Measurements from ENCODE around the gene TUBB1.

The TUBB1 gene

DNA sequence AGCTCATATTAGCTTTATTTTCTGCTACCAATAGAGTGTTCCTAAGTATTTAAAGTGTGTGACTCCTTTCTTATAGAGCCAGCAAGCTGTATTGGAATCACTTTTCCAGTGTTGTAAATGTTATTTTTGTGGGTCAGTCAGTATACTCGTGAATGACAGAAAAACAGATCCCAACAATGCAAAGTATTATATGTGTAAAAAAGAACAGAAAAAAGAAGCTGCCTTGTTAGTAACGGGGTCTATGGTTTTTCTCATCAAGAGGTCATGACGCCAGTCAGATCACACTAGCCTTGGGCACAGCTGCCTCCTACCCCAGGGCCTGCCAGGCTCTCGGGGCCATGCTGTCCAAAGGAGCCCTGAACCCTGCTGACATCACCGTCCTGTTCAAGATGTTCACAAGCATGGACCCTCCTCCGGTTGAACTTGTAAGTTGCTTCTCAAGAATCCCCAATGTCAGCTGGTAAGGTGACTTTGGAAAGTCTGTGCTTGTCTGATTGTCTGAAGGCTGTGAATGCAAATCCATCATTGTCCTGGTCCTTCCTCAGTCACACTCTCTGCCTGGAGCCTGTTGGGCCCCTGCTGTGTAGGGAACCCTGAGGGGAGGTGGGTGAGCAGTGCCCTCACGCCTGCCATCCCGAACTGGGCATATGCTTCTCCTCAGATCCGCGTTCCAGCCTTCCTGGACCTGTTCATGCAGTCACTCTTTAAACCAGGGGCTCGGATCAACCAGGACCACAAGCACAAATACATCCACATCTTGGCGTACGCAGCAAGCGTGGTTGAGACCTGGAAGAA lies 28.4 kb upstream of the TUBB1 start:
- no peak for DNase-seq

GRCh38 chr20:58991715-58992114 lies 27.5 kb upstream of the TUBB1 start:
- DNase-seq, result no peak

- no peak for DNase-seq
Measured at GRCh38 chr20:58992911-58993310, 26.3 kb upstream of the TUBB1 start.

DNA sequence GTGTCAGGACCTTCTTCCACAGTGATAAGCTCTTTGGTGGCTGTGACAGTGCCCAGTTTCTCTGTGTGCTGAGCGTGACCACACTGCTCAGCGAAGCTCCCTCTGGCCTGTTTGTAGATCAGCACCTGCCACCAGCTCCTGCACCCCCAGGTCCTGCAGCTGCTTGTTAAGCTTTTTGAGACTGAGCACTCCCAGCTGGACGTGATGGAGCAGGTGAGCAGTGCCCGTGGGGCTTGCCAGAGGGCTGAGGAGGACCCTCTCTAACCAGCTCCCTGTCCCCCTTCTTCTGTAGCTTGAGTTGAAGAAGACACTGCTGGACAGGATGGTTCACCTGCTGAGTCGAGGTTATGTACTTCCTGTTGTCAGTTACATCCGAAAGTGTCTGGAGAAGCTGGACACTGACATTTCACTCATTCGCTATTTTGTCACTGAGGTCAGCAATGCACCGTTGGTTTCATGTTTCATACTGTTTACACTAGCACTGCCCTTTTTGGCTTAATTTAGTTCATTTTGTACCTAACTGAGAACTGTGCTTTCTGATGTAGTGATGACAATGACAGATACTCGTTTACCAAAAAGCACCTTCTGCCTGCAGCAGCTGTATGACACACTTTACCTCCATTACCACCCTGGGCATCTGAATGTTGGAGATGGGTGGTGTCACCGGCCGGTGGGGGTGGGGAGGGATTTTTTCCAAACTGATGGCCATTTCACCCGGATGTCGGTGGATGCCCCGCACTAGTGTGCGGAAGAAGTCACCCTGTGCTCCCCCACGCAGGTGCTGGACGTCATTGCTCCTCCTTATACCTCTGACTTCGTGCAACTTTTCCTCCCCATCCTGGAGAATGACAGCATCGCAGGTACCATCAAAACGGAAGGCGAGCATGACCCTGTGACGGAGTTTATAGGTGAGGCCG lies 25.6 kb upstream of the TUBB1 start:
- no peak for DNase-seq

- DNase-seq, result no peak
Measured at GRCh38 chr20:58994390-58995159, 24.7 kb upstream of the TUBB1 start.

- DNase-seq, result no peak
Measured at GRCh38 chr20:58995461-58996225, 23.6 kb upstream of the TUBB1 start.

GRCh38 chr20:58996226-58996611 lies 23.0 kb upstream of the TUBB1 start:
- no peak for DNase-seq

DNA sequence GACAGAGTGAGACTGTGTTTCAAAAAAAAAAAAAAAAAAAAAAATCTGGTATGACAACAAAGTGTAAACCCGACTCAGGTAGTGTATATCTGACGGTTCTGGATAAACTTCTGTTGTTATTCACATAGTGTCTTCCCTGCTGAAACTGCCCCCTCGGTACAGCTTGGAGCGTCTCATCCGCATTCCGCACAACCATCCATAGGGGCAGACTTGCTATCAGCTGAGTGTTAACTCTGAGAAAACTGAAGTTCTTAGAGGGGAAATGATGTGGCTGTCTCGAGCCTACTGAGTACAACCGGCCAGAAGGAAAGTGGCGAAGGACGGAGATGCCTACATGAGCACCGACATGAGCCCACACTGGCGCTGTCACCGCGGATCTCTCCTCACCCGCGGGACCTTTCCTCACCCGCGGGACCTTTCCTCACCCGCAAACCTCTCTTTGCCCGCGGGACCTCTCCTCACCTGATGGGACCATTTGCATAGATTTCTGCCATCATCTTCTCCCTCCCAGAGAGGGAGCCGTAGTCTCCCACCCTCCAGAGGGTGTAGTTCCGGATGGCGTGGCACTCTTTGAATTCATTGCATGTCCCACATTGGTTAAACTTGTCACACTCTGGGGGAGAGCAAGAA lies 22.0 kb upstream of the TUBB1 start:
- DNase-seq, result no peak

- DNase-seq, result no peak
Measured at GRCh38 chr20:58998656-58999055, 20.6 kb upstream of the TUBB1 start.

DNA sequence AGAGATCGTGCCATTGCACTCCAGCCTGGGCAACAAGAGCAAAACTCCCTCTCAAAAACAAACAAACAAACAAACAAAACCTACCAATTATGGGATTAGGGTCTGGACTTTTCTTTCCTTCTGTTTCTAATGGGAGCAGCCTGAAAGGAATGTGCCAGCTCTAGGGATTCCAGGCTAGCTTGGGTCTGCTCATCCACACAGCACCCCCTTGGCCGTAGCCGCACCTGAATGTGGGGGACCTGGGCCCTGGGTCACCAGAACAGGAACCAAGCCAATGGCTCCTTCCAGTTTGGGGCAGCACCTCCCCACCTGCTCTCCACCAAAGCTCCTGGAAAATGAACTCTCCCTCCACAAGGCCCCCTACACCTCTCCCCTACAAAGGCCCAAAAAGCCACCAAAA lies 18.9 kb upstream of the TUBB1 start:
- no peak for DNase-seq

- DNase-seq, result no peak
Measured at GRCh38 chr20:59001068-59001448, 18.2 kb upstream of the TUBB1 start.

DNA sequence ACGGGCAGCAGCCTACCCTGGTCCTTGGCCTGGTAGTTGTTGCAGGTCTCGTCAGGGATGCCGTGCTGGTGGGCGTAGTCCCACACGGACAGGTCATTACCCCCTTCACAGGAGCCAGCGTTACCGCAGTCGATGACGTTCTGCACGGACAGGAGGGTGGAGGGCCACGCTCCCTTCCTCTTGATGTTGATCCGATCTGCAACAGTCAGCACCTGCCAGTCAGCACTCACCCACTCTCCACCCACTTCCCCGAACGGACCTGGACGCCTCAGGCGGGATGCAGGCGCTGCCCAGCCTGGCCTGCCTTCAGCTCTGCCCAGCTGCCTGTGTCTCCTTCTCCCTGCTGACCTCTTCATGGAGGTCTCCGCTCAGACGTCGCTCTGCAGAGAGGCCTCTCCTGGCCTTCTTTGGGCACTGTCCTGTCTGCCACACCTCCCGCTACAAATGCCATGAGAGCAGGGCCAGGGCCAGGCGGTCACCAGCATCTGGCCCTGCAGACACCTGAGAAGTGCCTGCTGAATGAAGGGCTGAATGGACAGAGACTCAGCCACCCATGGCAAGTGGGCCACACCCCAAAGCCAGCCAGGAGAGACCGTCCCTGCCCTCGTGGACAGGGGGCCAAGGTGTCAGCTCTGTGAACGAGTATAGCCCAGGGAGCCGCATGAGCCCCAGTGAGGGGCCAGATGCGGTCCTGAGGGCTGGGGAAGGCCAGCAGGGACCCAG lies 17.6 kb upstream of the TUBB1 start:
- no peak for DNase-seq

- DNase-seq, result no peak
Measured at GRCh38 chr20:59002388-59002787, 16.8 kb upstream of the TUBB1 start.

DNA sequence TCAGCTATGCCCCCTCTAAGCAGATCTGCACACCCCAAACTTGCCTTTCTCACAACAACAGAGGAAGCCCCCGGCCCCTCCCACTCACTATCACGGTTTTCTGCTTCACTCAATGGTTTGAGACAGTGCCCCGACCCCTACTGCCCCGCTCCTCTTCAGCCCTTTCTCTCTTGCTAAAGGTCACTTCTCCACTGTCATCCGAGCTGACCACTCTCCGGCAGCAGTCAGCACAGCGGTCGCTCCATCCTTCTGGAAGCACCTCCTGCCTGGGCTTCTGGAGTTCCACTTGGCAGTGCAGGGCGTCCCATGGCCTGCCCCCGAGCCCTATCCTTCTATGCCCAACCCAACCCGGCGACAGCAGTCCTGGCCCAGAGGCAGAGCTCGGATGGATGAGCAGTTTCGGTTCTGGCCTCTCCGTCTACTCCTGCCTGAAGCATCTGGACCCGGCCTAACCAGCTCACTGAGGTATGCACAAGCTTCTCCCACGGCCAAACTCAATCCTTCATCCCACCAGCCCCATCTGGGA lies 16.3 kb upstream of the TUBB1 start:
- no peak for DNase-seq

- no peak for DNase-seq
Measured at GRCh38 chr20:59003836-59004492, 15.3 kb upstream of the TUBB1 start.

DNA sequence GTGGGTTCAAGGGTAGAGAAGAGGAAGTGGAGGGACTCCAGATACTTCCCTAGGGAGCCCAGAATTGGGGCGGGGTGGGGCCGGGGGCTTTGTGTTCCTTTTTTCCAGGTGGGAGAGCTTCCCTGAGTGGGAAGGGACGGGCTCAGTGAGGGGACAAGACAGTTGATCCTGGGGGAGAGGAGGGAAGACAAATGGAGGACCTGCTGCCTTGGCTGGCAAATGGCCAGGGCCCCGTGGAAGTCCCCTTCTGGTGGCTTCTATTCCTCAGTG lies 14.8 kb upstream of the TUBB1 start:
- no peak for DNase-seq

DNA sequence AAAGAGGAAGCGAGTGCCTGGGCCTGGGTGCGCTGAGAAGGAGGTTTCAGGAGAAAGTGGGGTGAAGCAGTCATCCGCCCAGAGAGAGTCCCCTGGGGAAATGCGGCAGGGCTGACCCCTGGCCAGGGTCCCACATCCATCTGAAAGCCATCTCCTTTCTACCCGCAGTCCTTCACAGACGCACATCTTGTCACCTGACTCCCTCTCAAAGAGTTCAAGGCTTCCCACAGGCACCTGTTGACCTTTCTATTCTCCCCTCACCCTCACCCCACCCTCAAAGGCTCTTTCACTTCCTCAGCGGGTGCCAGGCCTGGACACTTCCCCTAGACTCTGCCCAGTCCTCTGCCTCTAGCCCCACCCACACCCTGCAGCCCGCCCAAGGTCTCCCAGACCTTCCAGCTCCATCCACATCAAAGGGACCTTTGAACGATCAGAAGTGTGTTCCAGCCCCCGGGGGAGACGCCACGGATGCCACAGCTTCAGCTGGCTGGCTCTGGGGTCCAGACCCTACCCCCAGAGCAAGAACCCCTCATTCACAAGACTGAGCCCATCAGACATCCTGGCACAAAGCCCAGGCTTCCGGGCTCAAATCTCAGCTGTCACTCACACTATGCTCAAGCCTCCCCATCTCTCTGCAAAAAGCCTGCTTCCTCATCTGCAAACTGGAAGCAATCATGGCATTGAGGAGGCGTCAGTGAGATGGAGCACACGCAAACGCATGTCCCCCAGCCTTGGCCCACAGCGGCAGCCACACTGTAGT lies 14.3 kb upstream of the TUBB1 start:
- DNase-seq, result no peak

DNA sequence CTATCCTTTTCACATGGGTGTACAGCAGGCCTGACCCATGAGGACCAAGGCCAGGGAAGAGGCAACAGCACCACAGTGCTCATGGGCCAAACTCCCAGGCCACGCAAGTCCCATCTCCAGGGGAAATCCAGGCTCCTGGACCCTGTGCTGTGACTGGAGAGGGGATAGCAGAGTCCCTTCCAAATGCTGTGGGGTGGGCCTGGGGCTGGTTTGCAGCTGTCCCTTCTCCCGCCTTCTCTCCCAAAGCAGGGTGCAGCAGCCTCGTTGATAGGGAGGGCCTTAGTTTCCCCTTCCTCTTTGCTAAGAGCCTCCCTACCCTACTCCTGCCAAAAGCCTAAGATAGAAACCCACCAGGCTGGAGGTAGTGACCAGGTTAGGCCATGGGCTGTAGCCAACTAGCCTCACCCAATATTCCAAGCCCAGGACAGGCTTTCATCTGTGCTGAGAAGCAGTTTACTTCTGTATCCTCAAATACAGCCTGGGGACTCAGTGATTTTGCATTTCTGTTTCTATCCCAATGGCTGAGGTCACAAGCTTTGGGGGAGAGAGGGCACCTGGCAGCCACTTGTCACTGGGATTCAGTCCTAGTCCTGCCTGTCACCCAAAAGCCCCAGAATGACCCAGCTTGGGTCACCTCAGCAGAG lies 13.6 kb upstream of the TUBB1 start:
- DNase-seq, result no peak

DNA sequence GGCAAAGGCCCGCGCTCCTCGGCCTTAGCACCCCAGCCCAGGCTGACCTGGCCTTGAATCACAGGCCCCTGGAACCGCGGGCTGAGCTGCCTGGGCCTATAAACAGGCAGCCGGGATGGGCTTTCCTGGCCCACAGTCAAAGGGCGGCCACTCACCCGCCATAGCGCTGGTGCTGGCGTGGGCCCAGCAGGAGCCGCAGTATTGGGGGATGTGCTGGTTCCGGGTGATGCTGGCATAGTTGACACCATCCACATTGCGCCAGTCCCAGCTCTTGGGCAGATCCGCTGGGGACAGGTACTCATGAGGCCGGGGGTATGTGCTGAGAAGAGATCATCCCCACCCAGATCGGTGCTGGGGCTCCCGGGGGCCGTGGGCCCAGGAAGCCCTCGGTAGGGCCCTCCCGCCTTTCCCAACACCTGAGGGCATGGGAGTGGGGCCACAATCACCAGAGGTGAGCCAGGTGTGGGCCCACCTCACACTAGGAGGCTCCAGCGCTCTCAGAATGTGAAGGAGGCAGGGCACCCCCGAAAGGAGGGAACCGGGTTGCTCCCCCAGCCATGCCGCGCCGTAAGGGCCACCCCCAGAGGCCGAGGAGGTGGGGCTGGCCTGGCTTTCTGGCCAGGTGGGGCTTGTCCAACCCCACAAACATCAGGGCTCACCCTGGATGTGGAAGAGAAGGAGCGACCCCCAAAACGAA lies 12.9 kb upstream of the TUBB1 start:
- no peak for DNase-seq

All from activated CD4-positive, alpha-beta T cell treated with anti-CD3 and anti-CD28 coated beads, Interleukin-2, amount 50 U/mL, for 16 hours (primary cell).